Neural cell (in vitro differentiated cells): Measurements from ENCODE around the gene ATG14. TPM values are rescaled to one million over a fixed set of nuclear protein-coding genes. Genes with fewer than 3 reads are reported as not detected.

ENCODE experiments used
- H2AFZ ChIP-seq: fragments of 200-600, 300-800 bp; sonication (generic), shearing (Covaris generic); 2 replicates; pipeline ENCODE4 v1.6.0; 2014; ENCODE audit warnings: low read depth, mild to moderate bottlenecking, antibody characterized with exemption, low read length, moderate library complexity
- H3F3A ChIP-seq: fragments of 200-600 bp; shearing (Covaris generic); 2 replicates; pipeline ENCODE4 v1.6.1; 2016; ENCODE audit warnings: mild to moderate bottlenecking, moderate library complexity, mixed read lengths, antibody characterized with exemption, low read length; ENCODE audit not compliant: insufficient read depth, poor library complexity, severe bottlenecking
- H3K27ac ChIP-seq: fragments of 200-600, 300-800 bp; sonication (generic), shearing (Covaris generic); 2 replicates; pipeline ENCODE4 v1.5.1; 2014; ENCODE audit warnings: mild to moderate bottlenecking, low read length, moderate library complexity
- H3K27me3 ChIP-seq: fragments of 300-800, 200-600 bp; sonication (generic), shearing (Covaris generic); 2 replicates; pipeline ENCODE4 v1.6.0; 2014; ENCODE audit warnings: mild to moderate bottlenecking, low read depth, low read length, moderate library complexity; ENCODE audit not compliant: insufficient read depth
- H3K36me3 ChIP-seq: fragments of 300-800, 200-600 bp; sonication (generic), shearing (Covaris generic); 2 replicates; pipeline ENCODE4 v1.5.1; 2014; ENCODE audit warnings: mild to moderate bottlenecking, antibody characterized with exemption, low read length, moderate library complexity; ENCODE audit not compliant: insufficient read depth
- H3K4me2 ChIP-seq: fragments of 300-800, 200-600 bp; sonication (generic), shearing (Covaris generic); 2 replicates; pipeline ENCODE4 v1.6.0; 2014; ENCODE audit warnings: mild to moderate bottlenecking, low read length
- H3K4me3 ChIP-seq: fragments of 300-800, 200-600 bp; sonication (generic), shearing (Covaris generic); 2 replicates; pipeline ENCODE4 v1.5.1; 2014; ENCODE audit warnings: mild to moderate bottlenecking, low read length, moderate library complexity
- H3K79me2 ChIP-seq: fragments of 200-600 bp; shearing (Covaris generic); replicated peaks from 2 replicates; pipeline ENCODE4 v1.6.0; 2014; ENCODE audit warnings: mild to moderate bottlenecking, low read length, moderate library complexity; ENCODE audit not compliant: insufficient read depth
- H3K9ac ChIP-seq: fragments of 300-800, 200-600 bp; sonication (generic), shearing (Covaris generic); 2 replicates; pipeline ENCODE4 v1.6.1; 2016; ENCODE audit warnings: mild to moderate bottlenecking, low read length, mixed read lengths
- H3K9me2 ChIP-seq: fragments of 200-600 bp; shearing (Covaris generic); 2 replicates; pipeline ENCODE4 v1.6.1; 2016; ENCODE audit warnings: mild to moderate bottlenecking, low read length, mixed read lengths; ENCODE audit not compliant: insufficient read depth
- H3K9me3 ChIP-seq: fragments of 200-600, 300-800 bp; sonication (generic), shearing (Covaris generic); 2 replicates; pipeline ENCODE4 v1.6.1; 2016; ENCODE audit warnings: mild to moderate bottlenecking, mixed run types, low read length, moderate library complexity, mixed read lengths
- H4K20me1 ChIP-seq: fragments of 200-600 bp; shearing (Covaris generic); 2 replicates; pipeline ENCODE4 v1.6.1; 2016; ENCODE audit warnings: mild to moderate bottlenecking, mixed run types; ENCODE audit not compliant: insufficient read depth
- EP300 ChIP-seq: fragments of 450-650 bp; conservative IDR thresholded peaks from 2 replicates; pipeline ENCODE4 v1.6.1; 2014; ENCODE audit warnings: antibody characterized with exemption, mild to moderate bottlenecking, moderate library complexity; ENCODE audit not compliant: poor library complexity, severe bottlenecking
- EZH2 ChIP-seq: fragments of 200-600, 300-800 bp; shearing (Covaris generic), sonication (generic); IDR thresholded peaks from 2 replicates; pipeline ENCODE4 v1.6.1; 2014; ENCODE audit warnings: antibody characterized with exemption, low read length, borderline replicate concordance, mild to moderate bottlenecking; ENCODE audit not compliant: insufficient read depth, poor library complexity, severe bottlenecking
- MXI1 ChIP-seq: fragments of 450-650 bp; conservative IDR thresholded peaks from 2 replicates; pipeline ENCODE4 v1.6.1; 2014; ENCODE audit warnings: antibody characterized with exemption, mild to moderate bottlenecking; ENCODE audit not compliant: poor library complexity, severe bottlenecking
- POLR2AphosphoS5 ChIP-seq: IDR thresholded peaks from 2 replicates; pipeline ENCODE4 v1.6.1; 2012
- RAD21 ChIP-seq: fragments of 450-650 bp; conservative IDR thresholded peaks from 2 replicates; pipeline ENCODE4 v1.6.1; 2014; ENCODE audit warnings: antibody characterized with exemption, mild to moderate bottlenecking, moderate library complexity
- REST ChIP-seq: IDR thresholded peaks from 2 replicates; pipeline ENCODE4 v1.6.1; 2012; ENCODE audit warnings: borderline replicate concordance
- SMC3 ChIP-seq: fragments of 450-650 bp; conservative IDR thresholded peaks from 2 replicates; pipeline ENCODE4 v1.6.1; 2014; ENCODE audit warnings: antibody characterized with exemption, mild to moderate bottlenecking, moderate library complexity; ENCODE audit not compliant: poor library complexity
- TAF1 ChIP-seq: IDR thresholded peaks from 2 replicates; pipeline ENCODE4 v1.6.1; 2012; ENCODE audit warnings: low read depth
- polyA plus RNA-seq: library from polyadenylated mRNA; depleted of rRNA; stranded (reverse); fragments of >200 nt; gene quantifications from 2 replicates; pipeline ENCODE4 v1.2.3, GENCODE V29; 2014
- TF ChIP-seq, protein P1 (sequence below): fragments of 450-650 bp; IDR thresholded peaks from 2 replicates; pipeline ENCODE4 v1.5.1; 2014; ENCODE audit warnings: antibody characterized with exemption, mild to moderate bottlenecking, moderate library complexity; ENCODE audit not compliant: poor library complexity, severe bottlenecking

Gene ATG14
- polyA plus RNA-seq, 1 donor from 2014 or later, result 28.2 TPM

DNA sequence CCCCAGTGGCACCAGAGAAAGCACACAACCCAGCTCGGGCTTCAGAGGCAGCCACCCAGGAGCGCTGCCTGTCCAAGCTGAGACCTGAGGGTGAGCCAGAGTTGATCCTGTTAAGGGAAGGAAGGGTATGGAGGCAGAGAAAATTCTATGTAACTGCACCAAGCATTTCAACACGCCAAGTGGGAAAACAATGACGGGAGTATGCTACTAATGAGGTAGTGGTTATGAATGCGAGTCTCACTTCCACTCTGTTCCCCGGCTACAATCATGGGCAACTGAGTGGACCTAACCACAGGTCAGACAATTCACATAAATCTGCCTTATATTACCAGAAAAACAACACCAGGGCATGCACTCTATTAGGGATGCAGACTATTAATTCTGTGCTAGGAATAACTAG, 9.9 kb downstream of the ATG14 start:
- Histone ChIP-seq H3K36me3 (no peaks in the 10 kb centered on the region), H3K9me3 (no peaks in the 10 kb centered on the region), H3K4me2 (no peak overlapping the region), H3F3A (no peaks in the 10 kb centered on the region), H3K27ac (no peak overlapping the region), H3K9ac (no peak overlapping the region), H2AFZ (no peak overlapping the region), H3K9me2 (no peaks in the 10 kb centered on the region), H3K27me3 (no peaks in the 10 kb centered on the region), H3K4me3 (no peak overlapping the region), H4K20me1 (no peaks in the 10 kb centered on the region), H3K79me2 (peaks cover 24% of the 10 kb centered on the region)
- no peak for TF ChIP-seq EZH2
- no peak for TF ChIP-seq MXI1
- TF ChIP-seq, protein P1, sequence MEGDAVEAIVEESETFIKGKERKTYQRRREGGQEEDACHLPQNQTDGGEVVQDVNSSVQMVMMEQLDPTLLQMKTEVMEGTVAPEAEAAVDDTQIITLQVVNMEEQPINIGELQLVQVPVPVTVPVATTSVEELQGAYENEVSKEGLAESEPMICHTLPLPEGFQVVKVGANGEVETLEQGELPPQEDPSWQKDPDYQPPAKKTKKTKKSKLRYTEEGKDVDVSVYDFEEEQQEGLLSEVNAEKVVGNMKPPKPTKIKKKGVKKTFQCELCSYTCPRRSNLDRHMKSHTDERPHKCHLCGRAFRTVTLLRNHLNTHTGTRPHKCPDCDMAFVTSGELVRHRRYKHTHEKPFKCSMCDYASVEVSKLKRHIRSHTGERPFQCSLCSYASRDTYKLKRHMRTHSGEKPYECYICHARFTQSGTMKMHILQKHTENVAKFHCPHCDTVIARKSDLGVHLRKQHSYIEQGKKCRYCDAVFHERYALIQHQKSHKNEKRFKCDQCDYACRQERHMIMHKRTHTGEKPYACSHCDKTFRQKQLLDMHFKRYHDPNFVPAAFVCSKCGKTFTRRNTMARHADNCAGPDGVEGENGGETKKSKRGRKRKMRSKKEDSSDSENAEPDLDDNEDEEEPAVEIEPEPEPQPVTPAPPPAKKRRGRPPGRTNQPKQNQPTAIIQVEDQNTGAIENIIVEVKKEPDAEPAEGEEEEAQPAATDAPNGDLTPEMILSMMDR, result no peak
- no peak for TF ChIP-seq RAD21
- TF ChIP-seq SMC3, result no peak
- no peak for TF ChIP-seq TAF1
- no peak for TF ChIP-seq EP300
- TF ChIP-seq POLR2AphosphoS5, result no peak
- TF ChIP-seq REST, result no peak

DNA sequence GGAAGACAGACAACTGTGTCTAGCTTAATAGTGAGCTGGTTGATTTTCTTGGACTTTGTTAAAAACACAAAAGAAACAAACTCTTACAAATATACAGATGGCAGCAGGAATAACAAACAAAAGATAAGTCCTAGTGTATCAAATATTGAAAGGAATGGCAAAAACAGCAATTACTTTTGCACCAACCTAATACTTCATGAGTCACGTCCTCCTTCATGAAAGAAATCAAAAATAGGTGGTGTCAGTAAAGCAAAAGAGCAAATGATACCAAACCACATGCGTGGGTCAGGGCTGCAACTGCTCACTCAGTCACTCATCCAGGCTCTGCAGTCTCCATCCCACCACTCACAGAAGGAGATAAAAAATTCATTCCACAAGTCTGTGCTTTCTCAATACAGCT, 11.8 kb downstream of the ATG14 start:
- H3K27me3 ChIP-seq, result no peaks in the 10 kb centered on the region
- H4K20me1 ChIP-seq, result no peaks in the 10 kb centered on the region
- no peaks in the 10 kb centered on the region for H3K36me3 ChIP-seq
- H3K9ac ChIP-seq, result no peak overlapping the region
- H2AFZ ChIP-seq, result no peak overlapping the region
- no peak overlapping the region for H3K4me2 ChIP-seq
- H3K79me2 ChIP-seq, result peaks cover 11% of the 10 kb centered on the region
- TF ChIP-seq EP300 (no peak), POLR2AphosphoS5 (no peak), RAD21 (no peak), MXI1 (no peak), TAF1 (no peak), REST (no peak), EZH2 (no peak), SMC3 (no peak)
- TF ChIP-seq, protein P1, result no peak
- H3F3A ChIP-seq, result no peaks in the 10 kb centered on the region
- no peaks in the 10 kb centered on the region for H3K9me2 ChIP-seq
- H3K9me3 ChIP-seq, result no peaks in the 10 kb centered on the region
- no peak overlapping the region for H3K4me3 ChIP-seq
- H3K27ac ChIP-seq, result no peak overlapping the region
